HG03520 (cell line): ENCODE results near the gene SDK2.

Experiments used
- ATAC-seq: cut with Tn5 transposase; IDR thresholded peaks from one replicate; pipeline ENCODE4 v1.9.1; 2021; ENCODE audit warnings: mild to moderate bottlenecking, moderate library complexity; ENCODE audit not compliant: unreplicated experiment

SDK2 gene

GRCh38 chr17:73612031-73612472 is 32.2 kb downstream of the SDK2 start:
- ATAC-seq: no peak

DNA sequence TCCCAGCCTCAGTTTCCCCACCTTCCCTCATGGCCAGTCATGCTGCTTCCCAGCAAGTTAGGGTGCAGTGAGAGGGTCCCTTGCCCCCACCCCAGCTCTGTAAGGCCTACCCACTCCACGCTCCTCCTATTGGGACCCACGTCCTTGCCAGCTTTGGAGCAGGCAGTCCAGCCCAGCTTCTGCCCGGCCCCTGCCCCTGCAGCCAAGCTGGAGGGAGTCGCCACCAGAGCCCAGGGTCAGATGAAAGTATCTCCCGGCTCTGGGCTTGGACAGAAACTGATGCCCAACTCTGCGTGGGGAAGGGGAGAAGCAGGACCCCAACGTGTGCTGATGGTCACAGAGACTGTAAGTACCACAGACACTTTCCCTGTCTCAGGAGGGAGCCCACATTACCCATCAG is 32.6 kb downstream of the SDK2 start:
- ATAC-seq: no peak

GRCh38 chr17:73610331-73610911 is 33.8 kb downstream of the SDK2 start:
- ATAC-seq: no peak

DNA sequence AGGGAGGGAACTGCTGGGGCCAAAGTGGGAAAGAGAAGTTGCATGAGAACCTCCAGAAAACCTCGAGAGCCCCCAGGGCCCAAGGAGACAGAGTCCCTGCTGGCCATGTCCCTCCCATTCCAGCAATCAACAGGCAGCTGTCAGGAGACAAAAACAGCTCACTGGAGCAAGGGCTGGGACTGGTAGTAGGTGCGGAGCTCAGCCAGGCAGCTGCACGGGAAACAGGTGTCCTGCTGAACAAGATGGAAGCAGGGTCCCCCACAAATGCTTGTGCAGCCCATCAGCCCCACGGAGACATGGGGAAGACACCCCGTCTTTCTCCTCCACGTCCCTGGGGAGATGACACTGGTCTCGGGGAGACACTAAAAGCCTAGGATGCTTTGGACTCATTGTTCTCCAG is 34.5 kb downstream of the SDK2 start:
- ATAC-seq: no peak

DNA sequence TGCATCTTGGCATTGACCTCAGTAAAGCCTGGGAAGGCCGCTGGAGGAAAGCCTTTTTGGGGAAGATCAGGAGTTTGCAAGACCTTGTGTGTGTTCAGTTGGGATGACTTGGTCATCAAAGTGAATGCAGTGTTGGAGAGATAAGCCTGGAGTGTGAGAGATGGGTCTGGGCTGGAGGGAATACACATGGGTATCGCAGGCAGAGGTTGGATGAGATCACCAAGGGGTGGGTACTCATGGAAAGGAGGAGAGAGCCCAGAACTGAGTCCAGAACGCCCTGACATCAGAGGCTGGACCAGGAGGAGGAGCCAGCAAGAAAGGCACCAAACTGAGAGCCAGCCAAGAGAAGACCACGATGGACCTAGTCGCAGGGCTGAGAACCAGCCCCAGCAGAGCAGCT is 35.2 kb downstream of the SDK2 start:
- no peak for ATAC-seq

GRCh38 chr17:73605444-73605843 is 38.8 kb downstream of the SDK2 start:
- ATAC-seq: no peak

DNA sequence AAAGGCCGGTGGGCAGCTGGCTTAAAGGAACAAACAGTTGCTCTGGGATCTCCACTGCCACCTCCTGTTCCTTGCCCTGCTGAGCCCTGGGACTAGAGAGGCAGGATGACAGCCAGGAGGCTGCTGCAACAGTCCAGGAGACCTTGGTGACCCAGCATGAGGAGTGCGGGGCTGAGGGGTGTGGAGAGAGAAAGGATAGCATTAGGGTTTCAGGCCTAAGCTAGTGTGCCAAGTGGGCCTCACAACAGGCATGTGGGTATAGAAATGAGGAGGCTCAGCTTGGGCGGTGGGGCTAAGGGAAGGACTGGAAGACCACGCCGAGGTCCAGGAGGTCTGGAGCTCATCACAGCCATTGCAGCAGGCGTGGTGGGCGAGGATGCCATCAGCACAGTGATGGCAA is 39.8 kb downstream of the SDK2 start:
- ATAC-seq: no peak

DNA sequence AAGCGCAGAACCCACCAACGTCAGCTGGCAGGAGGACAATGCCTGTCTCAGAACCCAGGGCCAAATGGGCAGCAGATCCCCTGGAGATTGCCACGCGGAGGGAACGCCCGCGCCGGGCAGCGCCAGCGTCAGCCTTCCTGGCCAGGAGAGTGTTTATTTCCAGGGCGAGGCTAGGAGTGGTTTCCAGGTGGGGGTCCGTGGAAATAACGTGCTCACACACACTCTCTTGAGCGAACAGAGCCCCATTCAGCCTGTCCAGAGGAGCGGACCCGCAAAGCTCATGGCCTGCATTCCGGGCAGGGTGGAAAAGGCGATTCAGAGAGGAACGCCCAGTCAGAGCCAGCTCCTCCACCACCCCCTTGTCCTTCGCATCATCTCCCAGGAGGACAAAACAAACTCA is 40.3 kb downstream of the SDK2 start:
- ATAC-seq: no peak

DNA sequence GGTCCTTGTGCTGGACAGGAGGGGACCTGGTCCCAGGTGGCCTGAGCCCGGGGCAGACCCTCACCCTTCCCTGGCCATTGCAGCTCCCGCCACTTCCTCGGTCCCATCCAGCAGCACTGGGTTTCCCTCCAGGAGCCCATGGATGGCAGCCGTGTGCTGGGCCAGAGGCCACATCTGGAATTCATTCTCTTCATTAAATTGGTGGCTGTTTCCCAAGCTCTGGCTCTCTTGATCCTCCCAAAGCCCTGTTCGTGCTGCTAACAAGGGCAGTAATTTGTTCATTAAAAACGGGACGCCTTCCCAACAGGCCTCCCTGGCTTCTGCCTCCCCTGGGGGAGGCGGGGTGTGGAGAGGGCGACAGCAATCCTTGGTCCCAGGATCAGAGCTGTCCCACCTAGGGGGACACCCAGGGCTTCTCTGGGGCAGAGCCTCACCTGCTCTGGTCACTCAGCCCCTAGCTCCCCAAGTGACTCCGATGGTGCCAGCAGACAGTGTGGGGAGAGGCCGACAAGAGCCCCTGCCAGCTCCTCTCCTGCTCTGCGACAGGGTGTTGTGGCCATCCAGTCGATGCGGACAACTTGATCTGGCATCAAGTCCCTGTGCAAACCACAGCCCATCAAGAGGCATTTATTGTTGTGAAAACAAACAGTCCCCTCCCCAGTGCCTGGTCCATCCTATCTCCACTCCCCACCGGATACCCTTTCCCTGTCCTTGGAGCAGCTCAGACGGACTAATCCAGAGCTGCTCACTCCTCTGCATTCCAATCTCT is 44.0 kb downstream of the SDK2 start:
- ATAC-seq: no peak

DNA sequence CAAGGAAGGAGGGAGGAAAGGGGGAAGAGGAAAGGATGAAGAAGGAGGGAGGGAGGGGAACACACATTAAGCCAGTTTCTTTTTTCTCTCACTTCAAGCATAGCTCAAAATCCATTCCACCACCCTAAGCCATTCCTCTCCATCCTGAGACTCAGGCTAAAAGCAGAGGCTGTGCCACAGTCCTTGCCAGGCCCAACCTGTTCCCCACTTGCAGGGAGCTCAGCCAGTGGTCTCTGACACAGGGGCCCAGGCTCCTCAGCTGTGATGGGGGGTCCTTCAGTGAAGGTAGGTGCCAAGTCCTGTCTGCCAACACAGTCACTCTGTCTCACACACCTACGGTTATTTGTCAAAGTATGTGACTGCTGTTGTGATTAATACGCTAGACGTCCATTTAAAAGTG is 44.6 kb downstream of the SDK2 start:
- ATAC-seq: no peak

DNA sequence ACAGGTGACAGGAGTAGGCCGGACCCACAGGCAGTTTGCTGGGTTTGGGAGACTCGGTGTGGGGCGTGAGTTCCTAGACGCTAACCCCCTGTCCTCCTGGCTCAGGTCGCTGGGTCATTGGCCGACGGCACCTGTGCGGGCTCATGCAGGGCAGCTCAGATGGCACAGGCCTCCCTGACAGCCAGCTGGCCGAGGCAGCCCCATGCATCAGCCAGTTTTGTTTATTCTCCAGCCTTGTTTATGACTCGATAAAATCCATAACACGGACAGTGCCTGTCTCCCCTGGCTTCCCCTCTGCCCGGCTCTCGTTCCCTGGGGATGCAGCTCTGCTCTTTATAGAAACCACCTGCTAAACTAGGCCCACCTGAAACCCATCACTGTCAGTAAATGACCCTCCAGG is 46.0 kb downstream of the SDK2 start:
- no peak for ATAC-seq

DNA sequence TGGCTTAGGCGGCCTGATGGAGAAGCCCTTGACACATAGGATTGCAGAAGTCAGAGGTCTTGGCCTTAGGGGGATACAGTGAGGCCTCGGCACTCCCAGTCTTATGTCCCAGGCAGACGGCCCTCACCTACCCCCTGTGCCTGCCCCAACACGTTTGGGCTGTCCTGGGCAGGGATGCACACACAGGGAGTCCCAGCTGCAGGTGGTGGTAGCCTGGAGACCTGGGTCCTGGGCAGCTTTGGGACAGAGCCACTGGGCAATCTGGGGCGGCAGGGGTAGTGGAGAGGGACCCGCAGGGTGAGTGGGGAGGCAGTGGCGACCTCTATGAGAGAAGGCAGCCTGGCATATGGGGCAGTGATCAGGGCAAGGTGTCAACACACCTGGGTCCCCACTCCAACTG is 48.3 kb downstream of the SDK2 start:
- ATAC-seq: no peak

- ATAC-seq: no peak
Measured at GRCh38 chr17:73595479-73595878, 48.8 kb downstream of the SDK2 start.

DNA sequence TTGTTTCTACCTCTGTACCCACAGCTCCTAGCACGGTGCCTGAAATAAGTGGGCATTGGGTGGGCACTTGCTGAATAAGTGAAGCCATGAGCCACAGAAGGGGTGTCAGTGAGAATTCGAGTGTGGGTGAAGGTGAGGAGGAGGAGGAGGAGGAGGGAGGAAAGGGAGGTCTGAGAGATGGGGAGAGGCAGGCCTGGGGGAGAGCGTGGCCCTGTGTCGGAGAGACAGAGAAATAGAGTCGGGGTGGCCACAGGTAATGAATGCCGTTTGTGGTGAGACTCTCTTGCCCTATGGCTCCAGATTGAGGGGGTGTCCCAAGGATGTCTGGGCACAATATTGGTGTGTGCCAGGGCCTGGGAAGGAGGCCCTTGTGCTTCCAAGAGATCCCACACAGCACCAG is 49.2 kb downstream of the SDK2 start:
- no peak for ATAC-seq

DNA sequence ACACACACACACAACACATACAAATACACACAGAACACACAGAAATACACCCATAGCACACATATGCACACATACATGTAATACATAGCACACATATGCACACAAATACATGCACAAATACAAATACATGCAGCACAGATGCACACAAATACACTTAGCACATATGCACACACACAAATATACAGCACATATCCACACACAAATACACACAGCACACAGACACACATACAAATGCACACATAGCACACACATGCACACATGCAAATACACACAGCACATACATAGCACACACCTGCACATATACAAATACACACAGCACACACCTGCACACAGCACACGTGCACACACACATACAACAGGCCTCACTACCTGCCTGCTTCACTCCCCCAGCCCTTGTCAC is 49.6 kb downstream of the SDK2 start:
- no peak for ATAC-seq

- ATAC-seq: no peak
Measured at GRCh38 chr17:73594025-73594424, 50.2 kb downstream of the SDK2 start.

- no peak for ATAC-seq
Measured at GRCh38 chr17:73593249-73593965, 50.8 kb downstream of the SDK2 start.

GRCh38 chr17:73592501-73592961 is 51.7 kb downstream of the SDK2 start:
- ATAC-seq: no peak

- ATAC-seq: no peak
Measured at GRCh38 chr17:73592079-73592415, 52.2 kb downstream of the SDK2 start.

DNA sequence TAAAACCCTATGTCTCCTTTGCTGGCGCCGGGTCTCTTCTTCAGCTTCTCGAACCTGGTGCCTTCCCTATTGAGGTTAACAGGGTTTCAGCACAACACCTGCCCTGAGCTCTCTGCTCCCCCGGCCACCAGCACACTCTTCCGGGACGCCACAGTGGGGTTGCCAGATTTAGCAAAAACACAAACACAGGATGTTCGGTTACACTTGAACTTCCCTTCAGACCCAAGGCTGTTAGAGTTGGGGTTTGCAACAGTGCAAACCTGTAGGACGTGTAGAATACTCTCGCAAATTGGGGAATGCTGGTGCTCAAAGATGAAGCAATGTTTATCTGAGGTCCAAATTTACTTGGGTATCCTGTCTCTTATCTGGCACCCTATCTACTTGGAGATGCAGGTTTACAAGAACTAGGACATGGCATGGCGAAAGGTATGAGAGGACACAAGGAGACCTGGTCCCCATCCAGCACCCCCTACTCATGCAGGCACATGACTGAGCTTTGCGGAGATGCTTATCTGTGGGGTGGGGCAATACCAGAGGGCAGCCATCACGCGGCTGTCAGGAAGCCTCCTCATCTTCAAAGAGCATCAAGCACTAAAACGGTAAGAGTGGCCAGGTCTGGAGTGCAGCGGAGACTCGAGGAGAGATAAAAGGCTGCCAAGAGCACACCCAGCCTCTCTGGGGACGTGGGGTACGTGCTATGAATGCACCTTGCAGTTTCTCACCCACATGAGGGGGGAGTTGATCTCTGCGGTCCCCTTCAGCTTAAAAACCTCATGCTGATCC is 52.8 kb downstream of the SDK2 start:
- peak; percentile 67 for ATAC-seq

GRCh38 chr17:73589363-73589980 is 54.8 kb downstream of the SDK2 start:
- no peak for ATAC-seq
